ENCODE measurements around the gene MAML3.

The MAML3 gene

DNA sequence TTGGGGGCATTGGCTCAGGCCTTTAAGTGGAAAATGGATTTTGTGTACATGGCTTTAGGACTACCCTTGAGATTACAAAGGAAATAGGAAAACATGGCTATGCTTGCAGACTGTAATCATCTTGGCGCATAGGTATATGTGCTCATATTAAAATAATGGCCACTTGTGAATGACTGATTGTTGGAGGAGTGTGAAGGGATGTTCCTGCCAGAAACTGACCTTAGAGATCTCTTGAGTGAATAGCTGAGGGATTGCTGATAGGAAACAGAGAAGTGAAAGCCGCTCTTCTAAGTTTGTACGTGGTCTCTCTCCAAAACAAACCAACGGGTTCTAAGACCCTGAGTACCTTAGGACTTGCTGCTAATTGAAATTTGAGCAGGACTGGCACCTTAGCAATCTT is 302.3 kb downstream of the MAML3 start:
- DNase-seq: no peak

DNA sequence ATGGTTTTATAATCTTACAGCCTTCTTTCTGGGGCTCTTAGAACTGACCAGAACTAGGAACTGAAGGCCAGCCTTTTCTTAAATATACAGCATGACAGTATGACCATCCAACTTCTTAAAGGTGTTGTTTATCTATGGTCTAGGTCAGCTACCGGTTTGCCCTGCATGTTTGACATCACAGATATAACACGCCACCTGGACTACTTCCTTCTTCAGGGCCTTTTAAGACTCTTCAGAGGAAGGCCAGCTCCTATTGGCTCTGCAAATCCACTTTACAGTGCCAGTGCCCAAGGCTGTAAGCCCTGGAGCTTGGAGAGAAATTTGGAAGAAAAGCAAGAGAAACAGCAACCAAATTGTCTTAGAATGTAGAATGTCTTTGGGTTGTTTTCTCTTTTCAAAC is 302.9 kb downstream of the MAML3 start:
- DNase-seq: no peak

DNA sequence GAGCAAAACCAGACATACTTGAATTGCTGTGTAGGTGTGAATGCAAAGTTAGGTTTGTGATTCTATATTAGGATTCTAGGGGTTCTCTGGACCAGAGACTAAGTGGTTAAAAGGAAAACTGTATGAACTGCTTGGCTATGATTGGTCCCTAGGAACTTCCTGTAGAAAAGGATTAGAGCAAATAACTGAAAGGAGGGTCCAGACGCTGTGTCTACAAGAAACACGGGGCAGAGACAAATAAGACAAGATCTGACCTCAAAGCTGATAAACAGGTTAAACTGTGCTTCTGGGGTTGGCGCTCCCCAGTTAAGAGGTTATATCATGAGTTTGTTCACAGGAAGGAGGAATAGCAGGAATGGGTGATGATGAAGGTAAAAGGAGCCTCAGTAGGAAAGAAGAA is 304.8 kb downstream of the MAML3 start:
- DNase-seq: no peak

DNA sequence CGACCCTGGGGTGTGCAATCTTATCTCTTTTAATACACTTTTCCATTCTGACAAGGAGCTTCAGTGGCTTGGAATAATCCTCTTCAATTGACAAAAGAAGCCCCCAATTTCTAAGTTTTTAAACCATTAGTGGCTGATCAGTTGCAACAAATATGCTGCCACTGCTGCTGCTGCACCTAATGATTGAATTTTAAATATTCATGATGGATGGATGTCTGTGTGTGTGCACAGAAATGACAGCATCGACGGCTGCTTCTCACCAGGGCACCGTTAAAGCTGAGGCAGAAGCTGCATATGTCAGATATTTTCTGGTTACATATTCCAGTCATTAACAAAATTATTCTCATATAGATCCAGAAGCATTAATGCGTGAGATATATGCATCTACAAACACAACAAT is 306.0 kb downstream of the MAML3 start:
- no peak for DNase-seq

DNA sequence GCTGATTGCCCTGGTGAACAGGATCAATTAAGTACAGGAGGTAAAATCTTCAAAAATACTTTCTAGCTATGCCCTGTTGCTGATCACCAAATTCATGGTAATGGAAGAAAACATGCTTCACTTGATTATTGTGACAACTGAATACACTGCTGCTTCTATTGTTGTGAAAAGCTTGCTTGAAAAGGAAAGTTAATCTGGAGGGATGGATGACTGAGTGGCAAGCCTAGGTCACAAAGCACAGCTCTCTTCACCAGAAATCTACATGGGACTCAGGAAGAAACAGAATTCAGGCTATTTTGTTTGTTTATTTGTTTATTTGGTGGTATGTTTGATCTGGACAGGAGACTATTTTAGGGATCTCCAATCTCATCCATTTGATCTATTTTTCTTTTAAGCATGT is 306.4 kb downstream of the MAML3 start:
- no peak for DNase-seq

DNA sequence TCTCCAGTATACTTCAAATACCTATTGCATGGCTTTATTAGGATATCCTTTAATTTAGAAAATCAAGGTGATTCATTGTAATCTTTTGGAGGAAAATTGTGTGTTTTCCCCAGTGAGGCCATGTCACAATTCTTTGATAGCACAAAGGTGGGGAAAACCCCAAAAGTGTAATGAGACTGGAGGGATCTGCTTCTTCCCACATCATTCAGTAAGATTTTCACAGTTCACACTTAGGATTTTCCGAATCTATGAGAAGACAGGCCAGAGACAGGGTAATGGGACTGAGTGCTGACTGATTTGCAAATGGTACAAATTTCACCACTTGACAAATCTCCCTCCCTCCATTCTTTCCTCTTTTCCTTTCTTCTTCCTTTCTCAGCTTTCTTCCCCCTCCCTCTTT is 307.2 kb downstream of the MAML3 start:
- DNase-seq: no peak

GRCh38 chr4:139845453-139846093 is 308.4 kb downstream of the MAML3 start:
- DNase-seq: no peak

- peak; percentile 11 for DNase-seq
Measured at GRCh38 chr4:139844459-139845036, 309.4 kb downstream of the MAML3 start.

DNA sequence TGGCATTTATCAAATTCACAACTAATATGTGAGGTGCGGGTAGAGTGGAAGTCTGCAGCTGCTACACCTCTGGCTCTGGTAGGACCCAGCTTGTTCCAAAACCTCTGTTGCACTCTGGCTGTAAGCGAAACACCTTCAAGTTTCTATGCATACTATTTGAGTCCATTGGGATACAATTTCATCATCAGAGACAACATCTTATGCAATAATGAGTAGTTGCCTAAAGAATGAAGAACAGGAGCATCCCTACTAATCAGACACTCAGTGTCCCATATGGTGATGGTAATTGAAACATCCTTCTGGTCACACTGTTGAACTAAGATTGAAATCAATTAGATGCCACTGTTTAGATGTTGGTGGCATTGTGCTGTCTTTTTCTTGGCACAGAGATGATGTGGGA is 309.9 kb downstream of the MAML3 start:
- no peak for DNase-seq

DNA sequence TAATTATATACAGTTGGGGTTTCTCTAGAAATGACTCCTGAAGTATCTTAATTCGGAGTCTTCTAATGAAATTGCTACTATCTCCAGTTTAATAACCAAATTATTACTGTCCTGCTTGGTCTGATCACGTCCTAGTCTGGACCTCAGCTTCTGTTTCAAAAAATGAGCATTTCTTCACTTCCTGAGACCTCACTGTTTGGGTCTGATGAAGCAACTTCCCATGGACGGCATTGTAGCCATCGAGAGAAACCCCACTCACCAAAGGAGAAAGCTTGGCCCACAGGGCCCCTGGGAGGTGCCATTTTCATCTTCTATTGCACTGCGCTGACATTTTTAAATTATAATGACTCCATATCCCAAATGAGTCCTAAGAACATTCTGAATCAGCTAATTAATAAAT is 310.3 kb downstream of the MAML3 start:
- no peak for DNase-seq

DNA sequence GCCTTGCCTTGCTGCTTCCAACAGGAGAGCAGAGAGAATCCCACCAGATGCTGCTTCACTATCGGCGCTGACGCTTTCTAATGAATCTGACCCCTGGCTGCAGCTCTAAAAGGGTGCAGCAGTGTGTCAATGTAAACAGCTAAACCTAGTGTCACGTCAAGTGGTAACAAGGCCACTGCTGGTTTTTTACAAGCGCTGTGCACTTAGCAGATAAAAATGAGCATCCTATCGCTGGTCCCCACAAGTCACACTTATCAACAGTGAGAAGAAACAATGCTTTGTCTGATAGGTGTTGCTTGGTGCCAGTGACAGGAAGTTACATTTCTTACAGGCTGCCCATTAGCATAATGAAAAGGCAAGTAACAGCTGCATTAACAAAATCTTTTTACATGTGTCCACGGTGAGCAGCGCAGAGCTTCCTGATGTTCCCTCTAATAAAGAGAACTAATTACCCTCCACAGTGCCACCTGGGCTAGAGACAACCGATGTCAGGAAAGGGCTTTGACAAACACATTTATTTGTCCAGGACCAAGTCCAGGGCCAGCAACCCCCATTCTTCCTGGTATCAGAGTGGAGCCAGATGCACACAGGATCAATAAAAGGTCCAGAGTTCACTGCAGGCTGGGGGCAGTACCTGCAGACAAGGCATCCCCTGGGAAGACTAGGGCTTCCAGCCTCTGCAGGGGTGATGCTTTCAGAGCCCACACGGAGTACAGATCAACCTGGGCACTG is 312.4 kb downstream of the MAML3 start:
- no peak for DNase-seq

GRCh38 chr4:139840773-139841172 is 313.2 kb downstream of the MAML3 start:
- no peak for DNase-seq

DNA sequence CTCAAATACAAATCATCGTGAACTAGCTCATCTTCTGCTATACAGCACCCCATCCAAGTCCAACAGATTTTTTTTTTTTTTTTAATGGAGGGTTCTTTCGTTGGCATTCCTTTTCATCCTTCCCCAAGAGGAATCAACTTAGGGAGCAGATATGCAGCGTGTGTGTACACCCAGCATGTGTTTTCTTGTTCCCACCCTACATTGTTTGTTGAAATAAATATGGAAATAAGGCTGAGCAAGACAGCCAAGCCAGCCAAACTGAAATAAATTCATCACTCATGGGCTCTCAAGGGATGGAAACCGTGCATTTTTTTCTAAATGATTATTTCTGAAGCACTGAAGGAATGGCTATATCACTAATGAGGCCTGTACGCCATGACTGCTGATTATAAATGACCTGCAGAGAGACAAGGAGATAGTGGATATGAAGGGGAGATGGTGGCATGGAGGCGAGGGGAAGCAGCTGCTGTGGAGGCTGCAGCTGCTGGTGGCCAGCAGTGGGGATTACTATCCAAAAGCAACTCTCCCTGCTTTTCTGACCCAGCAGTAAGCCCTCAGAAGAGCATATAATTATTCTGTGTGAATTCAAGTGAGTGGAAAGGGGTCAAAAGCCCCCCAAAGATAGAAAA is 314.5 kb downstream of the MAML3 start:
- no peak for DNase-seq

DNA sequence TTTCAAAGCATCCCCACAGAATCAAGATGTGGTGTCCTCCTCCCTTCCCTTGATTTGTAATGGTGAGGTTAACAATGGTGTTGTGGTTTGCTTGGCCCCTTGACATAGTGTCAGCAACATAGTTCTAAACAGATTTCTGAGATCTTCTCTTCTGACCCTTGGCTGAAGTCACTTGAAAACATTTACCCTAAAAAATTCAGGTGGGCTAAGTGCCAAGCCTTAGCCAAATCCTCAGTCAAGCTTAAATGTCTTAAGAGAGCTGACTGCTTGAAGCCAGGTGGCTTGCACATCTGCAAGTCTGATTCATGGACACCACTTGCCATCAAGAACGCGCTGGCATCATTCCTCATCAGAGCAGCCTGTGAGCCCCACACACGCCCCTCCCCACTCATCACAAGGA is 315.2 kb downstream of the MAML3 start:
- no peak for DNase-seq

- no peak for DNase-seq
Measured at GRCh38 chr4:139834981-139835391, 319.0 kb downstream of the MAML3 start.

DNA sequence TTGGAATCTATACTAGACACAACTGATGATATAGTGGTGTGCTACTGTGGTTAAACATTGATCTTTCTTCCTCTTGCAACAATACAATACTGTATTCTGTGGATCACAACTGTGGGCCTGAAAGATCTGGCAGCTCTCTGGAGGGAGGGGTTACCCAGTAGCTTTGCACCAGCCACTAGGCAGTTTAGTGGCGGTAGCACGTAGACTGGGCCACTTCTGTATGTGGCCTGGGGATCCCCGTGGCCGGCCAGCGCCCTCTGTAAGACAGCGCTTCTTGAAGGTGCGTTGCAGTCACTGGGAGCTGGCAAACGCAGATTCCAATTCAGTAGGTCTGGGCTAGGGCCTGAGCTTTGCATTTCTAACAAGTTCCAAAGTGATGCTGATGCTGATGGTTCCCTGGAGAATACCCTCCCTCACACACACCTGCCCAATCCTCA is 319.7 kb downstream of the MAML3 start:
- DNase-seq: no peak

DNA sequence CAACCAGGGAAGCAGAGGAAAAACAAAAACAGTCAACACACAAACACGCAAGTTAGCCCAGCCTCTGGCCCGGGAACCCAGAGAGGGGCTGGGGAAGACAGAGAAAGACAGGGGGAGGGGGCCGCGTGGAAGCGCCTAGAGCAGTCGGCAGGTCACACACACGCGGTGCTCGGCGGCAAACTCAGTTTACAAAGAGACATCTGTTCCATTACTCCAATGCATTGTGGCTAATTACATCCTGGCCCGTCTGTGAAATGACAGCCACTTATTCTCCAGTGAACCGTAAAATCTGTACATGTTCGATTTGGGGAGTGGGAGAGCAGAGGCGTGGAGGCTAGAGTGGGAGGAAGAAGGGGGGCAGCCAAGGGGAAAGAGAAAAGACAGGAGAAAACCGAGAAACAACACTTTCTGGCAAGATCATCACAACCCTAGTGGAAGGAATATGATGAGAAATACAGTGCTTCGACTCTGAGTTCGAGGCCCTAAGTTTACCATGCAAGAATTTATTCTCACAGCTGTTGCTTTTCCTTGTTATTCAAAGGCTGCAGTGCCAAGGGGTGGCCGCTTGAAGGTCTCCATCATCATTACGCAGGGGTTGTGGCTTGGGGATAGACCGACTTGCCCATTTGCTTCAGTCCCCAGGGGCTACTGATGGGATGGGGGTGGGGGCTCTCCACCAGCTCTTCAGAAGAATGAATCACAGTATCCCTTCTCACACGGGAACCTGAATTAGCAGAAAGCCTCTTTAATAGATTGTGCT is 320.7 kb downstream of the MAML3 start:
- DNase-seq: no peak

- DNase-seq: no peak
Measured at GRCh38 chr4:139828966-139829664, 324.9 kb downstream of the MAML3 start.

DNA sequence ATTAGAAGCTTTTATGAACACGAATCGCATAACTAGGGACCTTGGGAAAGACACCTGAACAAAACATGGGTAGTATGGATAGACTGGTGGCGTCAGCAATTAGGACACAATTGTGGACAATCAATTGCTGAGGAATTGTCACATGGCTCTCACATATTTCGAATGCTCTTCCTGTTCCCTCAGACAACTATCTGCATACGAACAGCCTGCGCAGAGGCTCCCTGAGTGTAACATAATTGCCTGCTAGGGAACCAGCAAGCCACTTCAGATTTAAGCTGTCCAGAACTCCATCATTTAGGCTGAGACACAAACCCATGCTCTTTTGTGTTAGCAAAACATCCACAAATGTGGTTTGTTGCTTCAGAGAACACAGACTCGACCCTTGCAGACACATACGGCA is 327.6 kb downstream of the MAML3 start:
- DNase-seq: no peak

DNA sequence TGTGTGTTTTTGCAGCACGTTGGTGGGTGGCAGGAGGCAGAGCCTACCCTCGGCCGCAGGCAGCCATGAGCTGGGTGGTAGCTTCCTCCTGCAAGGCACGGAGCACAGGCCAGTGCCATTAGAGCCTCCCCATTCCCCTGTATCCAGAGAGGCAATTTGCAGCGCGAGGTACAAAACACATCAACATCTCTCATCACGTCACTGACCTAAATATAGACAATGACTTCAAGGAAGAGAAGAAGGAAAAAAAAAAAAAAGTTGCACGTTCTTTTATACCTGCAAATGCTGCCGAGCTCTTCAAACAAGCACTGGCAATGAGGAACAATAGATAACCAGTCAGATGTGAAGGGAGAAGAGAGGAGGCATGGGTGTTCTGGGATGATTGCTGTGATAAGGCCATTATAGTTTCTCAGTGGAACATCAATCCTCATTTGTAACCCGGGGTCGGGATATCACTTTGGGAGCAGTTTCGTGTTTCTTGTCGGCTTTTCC is 328.4 kb downstream of the MAML3 start:
- no peak for DNase-seq

DNA sequence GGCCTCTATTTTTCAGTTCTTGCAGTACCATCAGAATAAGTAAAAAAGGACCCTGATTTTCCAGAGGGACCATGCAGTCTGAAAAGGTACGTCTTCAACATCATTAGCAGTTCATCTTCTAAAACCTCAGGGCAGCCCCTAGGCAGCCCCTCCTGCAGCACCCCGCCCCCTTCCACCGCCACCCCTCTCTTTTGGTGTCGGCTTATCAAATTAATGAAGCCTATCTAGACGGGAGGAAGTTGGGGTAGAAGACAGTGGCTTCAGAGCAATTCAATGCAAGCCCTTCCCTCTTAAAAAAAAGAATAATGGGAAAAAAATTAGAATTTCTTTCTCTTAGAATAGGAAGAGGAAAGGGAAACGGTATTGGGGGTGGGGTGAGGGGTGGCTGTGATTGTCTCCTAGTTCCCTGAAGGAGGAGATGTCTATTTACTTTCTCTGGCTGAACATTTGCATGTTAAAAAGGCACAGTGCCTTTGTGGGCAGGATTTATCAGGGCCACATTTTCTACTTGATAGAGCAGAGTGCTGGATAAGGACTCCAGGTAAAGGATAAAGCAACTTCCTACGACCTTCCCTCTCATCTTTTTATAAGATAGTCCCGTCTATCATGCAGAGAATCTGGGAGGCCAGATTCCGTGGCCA is 329.0 kb downstream of the MAML3 start:
- no peak for DNase-seq

DNA sequence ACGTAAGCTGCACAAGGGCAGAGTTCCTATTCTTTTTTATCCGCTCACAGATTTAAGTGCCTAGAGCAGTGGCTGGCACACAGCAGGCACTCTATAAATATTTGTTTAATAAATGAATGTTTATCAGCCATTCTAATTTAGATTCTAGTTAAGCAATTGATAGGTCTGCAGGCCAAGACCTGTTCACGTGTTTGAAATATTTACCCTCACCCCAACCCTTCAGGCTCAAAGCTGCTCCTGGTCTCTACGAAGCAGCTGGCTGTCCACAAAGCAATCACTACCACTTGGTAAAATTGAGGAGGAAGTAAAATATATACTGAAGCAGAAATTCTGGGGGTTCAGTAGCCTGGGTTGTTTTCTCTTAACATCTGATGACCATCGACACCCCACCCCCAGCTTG is 330.2 kb downstream of the MAML3 start:
- no peak for DNase-seq

Measured in activated CD4-positive, alpha-beta T cell treated with anti-CD3 and anti-CD28 coated beads, Interleukin-10, Interleukin-2, amounts not matched to agents 100 ng/mL and 50 ng/mL, durations not matched to agents 16 hours and 8 hours (primary cell).